ENCODE data around the gene SLC22A1.

DNA sequence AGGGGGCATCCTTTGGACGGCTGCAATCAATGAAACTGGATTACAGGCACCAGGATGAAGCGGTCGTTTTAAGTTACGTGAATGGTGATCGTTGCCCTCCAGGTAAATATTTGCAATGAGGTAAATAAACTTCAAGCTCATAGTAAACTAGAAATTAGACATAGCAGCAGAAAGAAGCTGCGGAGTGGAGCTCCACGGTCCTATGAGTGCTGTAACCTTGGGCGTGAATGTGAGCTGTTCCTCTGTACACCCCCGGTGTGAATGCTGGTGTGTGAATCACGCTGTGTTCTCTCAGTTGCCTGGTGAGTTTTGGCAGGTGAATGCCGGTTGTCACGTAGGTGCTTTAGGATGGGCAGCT, 42.0 kb upstream of the SLC22A1 start:
- TF ChIP-seq, protein P1, sequence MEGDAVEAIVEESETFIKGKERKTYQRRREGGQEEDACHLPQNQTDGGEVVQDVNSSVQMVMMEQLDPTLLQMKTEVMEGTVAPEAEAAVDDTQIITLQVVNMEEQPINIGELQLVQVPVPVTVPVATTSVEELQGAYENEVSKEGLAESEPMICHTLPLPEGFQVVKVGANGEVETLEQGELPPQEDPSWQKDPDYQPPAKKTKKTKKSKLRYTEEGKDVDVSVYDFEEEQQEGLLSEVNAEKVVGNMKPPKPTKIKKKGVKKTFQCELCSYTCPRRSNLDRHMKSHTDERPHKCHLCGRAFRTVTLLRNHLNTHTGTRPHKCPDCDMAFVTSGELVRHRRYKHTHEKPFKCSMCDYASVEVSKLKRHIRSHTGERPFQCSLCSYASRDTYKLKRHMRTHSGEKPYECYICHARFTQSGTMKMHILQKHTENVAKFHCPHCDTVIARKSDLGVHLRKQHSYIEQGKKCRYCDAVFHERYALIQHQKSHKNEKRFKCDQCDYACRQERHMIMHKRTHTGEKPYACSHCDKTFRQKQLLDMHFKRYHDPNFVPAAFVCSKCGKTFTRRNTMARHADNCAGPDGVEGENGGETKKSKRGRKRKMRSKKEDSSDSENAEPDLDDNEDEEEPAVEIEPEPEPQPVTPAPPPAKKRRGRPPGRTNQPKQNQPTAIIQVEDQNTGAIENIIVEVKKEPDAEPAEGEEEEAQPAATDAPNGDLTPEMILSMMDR (IDR thresholded peaks at IDR 0.05): no peak
- TF ChIP-seq POLR2A (IDR thresholded peaks at IDR 0.05): no peak
